Stomach (tissue), 4 donors: ENCODE results near the gene SMIM15.

ENCODE experiments used
- POLR2AphosphoS5 ChIP-seq, 3 donors: sonication (generic); formaldehyde crosslinking; IDR thresholded peaks; one replicate each; pipeline ENCODE4 v1.6.1; 2016; ENCODE audit warnings: antibody characterized with exemption in 3 of 3
- TF ChIP-seq, protein P1 (sequence below), 7 experiments: fragments of 450-650 bp in 4 of 7; fragments of 200-600 bp in 3 of 7; sonication (generic) in 3 of 7; IDR thresholded peaks; one replicate each; pipeline ENCODE4 v1.5.1; 2016 to 2019; ENCODE audit warnings: antibody characterized with exemption in 7 of 7, control low read depth in 2 of 7, mild to moderate bottlenecking in 1 of 7

DNA sequence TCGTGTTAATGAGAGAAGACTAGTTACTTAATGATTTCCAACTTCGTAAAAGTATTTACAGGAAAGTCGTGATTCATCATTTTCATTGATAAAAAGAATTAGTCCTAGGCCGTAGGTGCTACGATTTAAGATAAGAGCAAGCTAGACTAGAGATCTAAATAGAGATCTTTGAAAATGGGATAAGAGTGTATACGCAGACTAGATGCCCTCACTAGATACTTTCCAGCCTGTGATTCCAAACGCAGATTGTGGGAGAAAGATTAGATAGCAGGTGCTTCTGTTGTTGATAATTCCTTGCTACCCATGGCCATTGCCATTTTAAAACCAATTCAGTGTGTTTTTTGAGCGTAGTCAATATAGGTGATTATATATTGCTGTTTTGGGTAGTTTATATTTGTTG is 6.7 kb upstream of the SMIM15 start:
- TF ChIP-seq, protein P1, sequence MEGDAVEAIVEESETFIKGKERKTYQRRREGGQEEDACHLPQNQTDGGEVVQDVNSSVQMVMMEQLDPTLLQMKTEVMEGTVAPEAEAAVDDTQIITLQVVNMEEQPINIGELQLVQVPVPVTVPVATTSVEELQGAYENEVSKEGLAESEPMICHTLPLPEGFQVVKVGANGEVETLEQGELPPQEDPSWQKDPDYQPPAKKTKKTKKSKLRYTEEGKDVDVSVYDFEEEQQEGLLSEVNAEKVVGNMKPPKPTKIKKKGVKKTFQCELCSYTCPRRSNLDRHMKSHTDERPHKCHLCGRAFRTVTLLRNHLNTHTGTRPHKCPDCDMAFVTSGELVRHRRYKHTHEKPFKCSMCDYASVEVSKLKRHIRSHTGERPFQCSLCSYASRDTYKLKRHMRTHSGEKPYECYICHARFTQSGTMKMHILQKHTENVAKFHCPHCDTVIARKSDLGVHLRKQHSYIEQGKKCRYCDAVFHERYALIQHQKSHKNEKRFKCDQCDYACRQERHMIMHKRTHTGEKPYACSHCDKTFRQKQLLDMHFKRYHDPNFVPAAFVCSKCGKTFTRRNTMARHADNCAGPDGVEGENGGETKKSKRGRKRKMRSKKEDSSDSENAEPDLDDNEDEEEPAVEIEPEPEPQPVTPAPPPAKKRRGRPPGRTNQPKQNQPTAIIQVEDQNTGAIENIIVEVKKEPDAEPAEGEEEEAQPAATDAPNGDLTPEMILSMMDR (IDR thresholded peaks at IDR 0.05) = no peak
- TF ChIP-seq POLR2AphosphoS5 (IDR thresholded peaks at IDR 0.05) = no peak
